DND-41 (cell line): ENCODE measurements around the gene PLA2G4A.

Source experiments
- ATAC-seq: fragments of 200-7000 bp; cut with Tn5 transposase; 3 replicates; pipeline ENCODE4 v1.9.1; 2021; ENCODE audit warnings: low read depth; ENCODE audit not compliant: insufficient read depth
- DNase-seq: peaks from one replicate; pipeline ENCODE4 v3.0.0-alpha.2; 2020
- H2AFZ ChIP-seq: 2 replicates; pipeline ENCODE4 v1.6.0; 2012; ENCODE audit warnings: low read depth, low read length
- H3K27ac ChIP-seq: 2 replicates; pipeline ENCODE4 v1.5.1; 2012; ENCODE audit warnings: low read length, inconsistent platforms
- H3K27me3 ChIP-seq: fragments of 200-600 bp; sonication (generic); 2 replicates; pipeline ENCODE4 v1.6.0; 2012; ENCODE audit warnings: low read length, mild to moderate bottlenecking, inconsistent platforms; ENCODE audit not compliant: insufficient read depth, poor library complexity
- H3K36me3 ChIP-seq: 2 replicates; pipeline ENCODE4 v1.5.1; 2012; ENCODE audit warnings: low read length, inconsistent platforms; ENCODE audit not compliant: insufficient read depth
- H3K4me1 ChIP-seq: 2 replicates; pipeline ENCODE4 v1.5.1; 2012; ENCODE audit warnings: mild to moderate bottlenecking, low read length; ENCODE audit not compliant: insufficient read depth
- H3K4me2 ChIP-seq: 2 replicates; pipeline ENCODE4 v1.6.0; 2012; ENCODE audit warnings: mild to moderate bottlenecking, moderate library complexity, low read length, inconsistent platforms; ENCODE audit not compliant: insufficient read depth
- H3K4me3 ChIP-seq, 2 experiments: fragments of 200-600 bp in 1 of 2; shearing (Covaris generic) in 1 of 2; 2 replicates each; pipeline ENCODE4 v1.5.1; 2012 to 2016; ENCODE audit warnings: inconsistent platforms in 2 of 2, low read length in 2 of 2, mild to moderate bottlenecking in 2 of 2, low read depth in 1 of 2, moderate library complexity in 1 of 2
- H3K79me2 ChIP-seq: 2 replicates; pipeline ENCODE4 v1.6.0; 2012; ENCODE audit warnings: low read length, inconsistent platforms; ENCODE audit not compliant: insufficient read depth
- H3K9ac ChIP-seq: 2 replicates; pipeline ENCODE4 v1.6.0; 2012; ENCODE audit warnings: low read depth, mild to moderate bottlenecking, inconsistent platforms, low read length, moderate library complexity
- H3K9me3 ChIP-seq: 2 replicates; pipeline ENCODE4 v1.5.1; 2012; ENCODE audit warnings: low read length, moderate library complexity, mild to moderate bottlenecking, inconsistent platforms; ENCODE audit not compliant: insufficient read depth, severe bottlenecking
- H4K20me1 ChIP-seq: 2 replicates; pipeline ENCODE4 v1.6.0; 2012; ENCODE audit warnings: low read length; ENCODE audit not compliant: insufficient read depth
- CTCF ChIP-seq: IDR thresholded peaks from 2 replicates; pipeline ENCODE4 v1.5.1; 2012; ENCODE audit warnings: borderline replicate concordance, low read length, moderate library complexity, mild to moderate bottlenecking; ENCODE audit not compliant: poor library complexity, severe bottlenecking; ENCODE audit errors: extremely low read depth
- EZH2 ChIP-seq: IDR thresholded peaks from 3 replicates; pipeline ENCODE4 v1.6.1; 2012; ENCODE audit warnings: borderline replicate concordance, low read depth, mild to moderate bottlenecking, moderate library complexity, low read length, inconsistent platforms; ENCODE audit not compliant: severe bottlenecking

The PLA2G4A gene

DNA sequence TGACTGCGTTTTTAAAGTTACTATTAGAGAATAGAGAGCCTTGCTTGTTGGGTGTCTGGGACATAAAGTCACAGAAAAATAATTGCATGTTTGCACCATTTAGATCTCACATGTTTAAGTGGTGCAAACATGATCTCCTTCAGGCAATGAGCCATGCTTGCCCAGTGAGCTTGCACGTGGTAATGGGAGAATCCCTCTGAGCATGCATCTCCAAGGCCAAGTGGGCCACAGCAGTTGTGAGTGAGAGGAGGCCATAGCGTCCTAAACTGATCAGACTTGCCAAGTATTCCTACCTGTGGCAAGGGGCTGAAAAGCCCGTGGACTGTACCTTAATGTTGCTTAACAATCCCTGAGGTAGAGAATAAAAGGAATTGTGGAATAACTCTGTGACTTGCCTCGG lies 158.3 kb downstream of the PLA2G4A start:
- Histone ChIP-seq H4K20me1 (no peaks in the 10 kb centered on the region), H3K27ac (no peak overlapping the region), H3K27me3 (no peaks in the 10 kb centered on the region), H3K4me1 (no peaks in the 10 kb centered on the region), H2AFZ (no peak overlapping the region), H3K9ac (no peak overlapping the region), H3K4me2 (no peak overlapping the region), H3K79me2 (no peaks in the 10 kb centered on the region), H3K4me3 (no peak overlapping the region), H3K9me3 (no peaks in the 10 kb centered on the region), H3K36me3 (no peaks in the 10 kb centered on the region)
- TF ChIP-seq CTCF (no peak), EZH2 (no peak)
- no peak for ATAC-seq
- DNase-seq = no peak

DNA sequence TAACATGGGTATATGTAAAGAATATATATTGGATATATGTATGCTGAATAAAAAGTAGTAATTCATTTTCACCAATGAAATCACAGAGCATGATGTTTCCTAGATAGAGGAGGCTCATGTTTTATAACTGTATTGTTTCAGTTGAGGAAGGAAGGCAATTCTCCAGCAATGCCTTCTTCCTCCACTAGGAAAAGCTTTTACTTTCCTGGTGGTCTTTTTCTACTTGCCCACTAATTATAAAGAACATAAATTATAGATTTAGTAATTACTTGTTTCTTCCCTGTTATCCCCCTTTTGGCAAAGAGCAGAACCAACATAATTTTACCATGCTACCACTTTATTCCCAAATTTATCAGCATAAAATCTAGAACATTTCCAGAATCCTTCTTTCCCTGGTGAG lies 159.0 kb downstream of the PLA2G4A start:
- no peaks in the 10 kb centered on the region for H3K9me3 ChIP-seq
- H3K4me1 ChIP-seq = no peaks in the 10 kb centered on the region
- H4K20me1 ChIP-seq = no peaks in the 10 kb centered on the region
- no peak overlapping the region for H3K27ac ChIP-seq
- no peaks in the 10 kb centered on the region for H3K79me2 ChIP-seq
- no peaks in the 10 kb centered on the region for H3K36me3 ChIP-seq
- TF ChIP-seq CTCF (no peak), EZH2 (no peak)
- no peak overlapping the region for H3K9ac ChIP-seq
- H3K4me2 ChIP-seq = no peak overlapping the region
- no peak overlapping the region for H3K4me3 ChIP-seq
- DNase-seq = no peak
- no peak overlapping the region for H2AFZ ChIP-seq
- H3K27me3 ChIP-seq = no peaks in the 10 kb centered on the region
- no peak for ATAC-seq

DNA sequence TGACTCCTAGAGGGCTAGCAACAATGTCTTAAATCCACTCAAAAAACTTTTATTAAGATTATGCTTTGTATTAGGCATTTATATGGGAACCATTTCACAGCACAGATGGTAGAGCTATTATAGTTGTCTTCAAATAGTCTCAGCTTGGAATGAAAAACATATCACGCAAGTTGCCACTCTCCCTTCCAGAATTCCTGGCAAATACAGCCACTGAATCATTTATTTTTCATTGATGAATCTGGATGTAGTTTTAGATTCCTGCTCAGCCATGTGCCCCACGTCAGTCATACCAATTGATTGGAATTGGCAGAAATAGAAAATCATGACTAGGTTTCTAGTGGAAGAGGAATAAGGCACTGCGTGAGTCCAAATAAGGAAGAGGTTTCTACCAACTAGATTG lies 165.2 kb downstream of the PLA2G4A start:
- ATAC-seq (no peak), DNase-seq (no peak)
- Histone ChIP-seq H3K27ac (no peak overlapping the region), H2AFZ (no peak overlapping the region), H3K9me3 (no peaks in the 10 kb centered on the region), H3K79me2 (no peaks in the 10 kb centered on the region), H3K9ac (no peak overlapping the region), H3K36me3 (no peaks in the 10 kb centered on the region), H4K20me1 (no peaks in the 10 kb centered on the region), H3K4me2 (no peak overlapping the region), H3K4me3 (no peak overlapping the region), H3K27me3 (no peaks in the 10 kb centered on the region), H3K4me1 (no peaks in the 10 kb centered on the region)
- no peak for TF ChIP-seq CTCF
- TF ChIP-seq EZH2 = no peak

- TF ChIP-seq CTCF (no peak), EZH2 (no peak)
- DNase-seq (no peak), ATAC-seq (no peak)
- Histone ChIP-seq H3K79me2 (no peaks in the 10 kb centered on the region), H3K9me3 (no peaks in the 10 kb centered on the region), H4K20me1 (no peaks in the 10 kb centered on the region), H2AFZ (no peak overlapping the region), H3K4me1 (no peaks in the 10 kb centered on the region), H3K27ac (no peak overlapping the region), H3K36me3 (no peaks in the 10 kb centered on the region), H3K27me3 (no peaks in the 10 kb centered on the region), H3K9ac (no peak overlapping the region), H3K4me2 (no peak overlapping the region), H3K4me3 (no peak overlapping the region)
Measured at GRCh38 chr1:186994897-186995296, 166.1 kb downstream of the PLA2G4A start.
